Activated naive CD4-positive, alpha-beta T cell treated with Interleukin-2 at 50 U/mL for 16 hours (primary cell): ENCODE results near the gene GSAP.
"Not testable (repeated sequence)": the region's sequence is repeated elsewhere in the genome, so short reads cannot be mapped to it uniquely, and the experiment has no call there.

ENCODE experiments used
- DNase-seq: peaks from one replicate; pipeline ENCODE4 v3.0.0-alpha.2; 2020

GSAP gene

GRCh38 chr7:77415823-77416620 is at the start of gene GSAP:
GSAP (minus strand) TSS chr7:77416349; CDS start chr7:77416321, 28 bp downstream.
- DNase-seq = peak; percentile 50

- no peak for DNase-seq
Measured at GRCh38 chr7:77465256-77465655, 49.1 kb upstream of the GSAP start.

GRCh38 chr7:77464589-77464988 is 48.4 kb upstream of the GSAP start:
- no peak for DNase-seq

GRCh38 chr7:77463632-77464031 is 47.5 kb upstream of the GSAP start:
- not testable (repeated sequence) for DNase-seq

- DNase-seq = no peak
Measured at GRCh38 chr7:77461842-77462241, 45.7 kb upstream of the GSAP start.

- no peak for DNase-seq
Measured at GRCh38 chr7:77461246-77461645, 45.1 kb upstream of the GSAP start.

GRCh38 chr7:77460057-77460486 is 43.9 kb upstream of the GSAP start:
- no peak for DNase-seq

- no peak for DNase-seq
Measured at GRCh38 chr7:77459311-77459726, 43.2 kb upstream of the GSAP start.

GRCh38 chr7:77458786-77459185 is 42.6 kb upstream of the GSAP start:
- DNase-seq = no peak

- no peak for DNase-seq
Measured at GRCh38 chr7:77457779-77458178, 41.6 kb upstream of the GSAP start.

GRCh38 chr7:77456696-77457095 is 40.5 kb upstream of the GSAP start:
- DNase-seq = no peak

GRCh38 chr7:77455321-77455720 is 39.2 kb upstream of the GSAP start:
- DNase-seq = no peak

- DNase-seq = no peak
Measured at GRCh38 chr7:77454802-77455201, 38.7 kb upstream of the GSAP start.

GRCh38 chr7:77453531-77453930 is 37.4 kb upstream of the GSAP start:
- no peak for DNase-seq

- DNase-seq = not testable (repeated sequence)
Measured at GRCh38 chr7:77451950-77452349, 35.8 kb upstream of the GSAP start.

- no peak for DNase-seq
Measured at GRCh38 chr7:77450613-77451012, 34.5 kb upstream of the GSAP start.

- DNase-seq = no peak
Measured at GRCh38 chr7:77450054-77450453, 33.9 kb upstream of the GSAP start.

- DNase-seq = no peak
Measured at GRCh38 chr7:77447616-77448015, 31.5 kb upstream of the GSAP start.

- no peak for DNase-seq
Measured at GRCh38 chr7:77444123-77444522, 28.0 kb upstream of the GSAP start.

GRCh38 chr7:77443042-77443441 is 26.9 kb upstream of the GSAP start:
- DNase-seq = no peak

- DNase-seq = no peak
Measured at GRCh38 chr7:77442636-77443035, 26.5 kb upstream of the GSAP start.

GRCh38 chr7:77441046-77441445 is 24.9 kb upstream of the GSAP start:
- DNase-seq = no peak

- DNase-seq = no peak
Measured at GRCh38 chr7:77439572-77439971, 23.4 kb upstream of the GSAP start.

- no peak for DNase-seq
Measured at GRCh38 chr7:77438131-77438530, 22.0 kb upstream of the GSAP start.
